Fibroblast of mammary gland (primary cell): ENCODE measurements around the gene WNT6.

Experiments
- DNase-seq: peaks from one replicate; pipeline ENCODE4 v3.0.0-alpha.2; 2010; ENCODE audit warnings: low read depth
- H3K4me3 ChIP-seq: 2 replicates; pipeline ENCODE4 v1.5.1; 2011; ENCODE audit warnings: low read depth, mild to moderate bottlenecking, low read length, moderate library complexity; ENCODE audit not compliant: control insufficient read depth
- TF ChIP-seq, protein P1 (sequence below): conservative IDR thresholded peaks from 2 replicates; pipeline ENCODE4 v1.5.1; 2011; ENCODE audit warnings: low read depth, low read length, inconsistent platforms; ENCODE audit not compliant: control insufficient read depth, insufficient read depth

The WNT6 gene

DNA sequence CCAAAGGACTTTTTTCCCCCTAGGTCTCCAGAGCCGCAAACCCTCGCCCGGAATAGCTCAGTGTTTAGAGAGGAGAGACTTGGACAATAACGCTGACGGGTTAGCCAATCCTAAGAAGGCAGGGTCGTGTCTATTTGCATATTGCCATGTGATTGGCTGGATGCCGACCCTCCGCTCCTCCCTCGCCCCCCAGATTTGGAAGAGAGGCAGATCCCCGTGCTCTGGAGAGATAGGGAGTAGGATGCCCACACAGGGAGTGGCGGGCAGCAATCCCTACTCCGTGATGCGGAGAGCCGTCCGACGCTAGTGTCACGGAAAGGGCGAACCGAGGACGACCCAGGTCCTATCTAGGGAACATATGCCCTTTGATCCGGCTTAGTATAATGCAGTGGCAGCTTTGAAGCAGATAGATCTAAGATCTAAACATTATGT, 1.4 kb downstream of the WNT6 start:
- H3K4me3 ChIP-seq: no peak overlapping the region
- TF ChIP-seq, protein P1, sequence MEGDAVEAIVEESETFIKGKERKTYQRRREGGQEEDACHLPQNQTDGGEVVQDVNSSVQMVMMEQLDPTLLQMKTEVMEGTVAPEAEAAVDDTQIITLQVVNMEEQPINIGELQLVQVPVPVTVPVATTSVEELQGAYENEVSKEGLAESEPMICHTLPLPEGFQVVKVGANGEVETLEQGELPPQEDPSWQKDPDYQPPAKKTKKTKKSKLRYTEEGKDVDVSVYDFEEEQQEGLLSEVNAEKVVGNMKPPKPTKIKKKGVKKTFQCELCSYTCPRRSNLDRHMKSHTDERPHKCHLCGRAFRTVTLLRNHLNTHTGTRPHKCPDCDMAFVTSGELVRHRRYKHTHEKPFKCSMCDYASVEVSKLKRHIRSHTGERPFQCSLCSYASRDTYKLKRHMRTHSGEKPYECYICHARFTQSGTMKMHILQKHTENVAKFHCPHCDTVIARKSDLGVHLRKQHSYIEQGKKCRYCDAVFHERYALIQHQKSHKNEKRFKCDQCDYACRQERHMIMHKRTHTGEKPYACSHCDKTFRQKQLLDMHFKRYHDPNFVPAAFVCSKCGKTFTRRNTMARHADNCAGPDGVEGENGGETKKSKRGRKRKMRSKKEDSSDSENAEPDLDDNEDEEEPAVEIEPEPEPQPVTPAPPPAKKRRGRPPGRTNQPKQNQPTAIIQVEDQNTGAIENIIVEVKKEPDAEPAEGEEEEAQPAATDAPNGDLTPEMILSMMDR: no peak
- peak; percentile 34 for DNase-seq

DNA sequence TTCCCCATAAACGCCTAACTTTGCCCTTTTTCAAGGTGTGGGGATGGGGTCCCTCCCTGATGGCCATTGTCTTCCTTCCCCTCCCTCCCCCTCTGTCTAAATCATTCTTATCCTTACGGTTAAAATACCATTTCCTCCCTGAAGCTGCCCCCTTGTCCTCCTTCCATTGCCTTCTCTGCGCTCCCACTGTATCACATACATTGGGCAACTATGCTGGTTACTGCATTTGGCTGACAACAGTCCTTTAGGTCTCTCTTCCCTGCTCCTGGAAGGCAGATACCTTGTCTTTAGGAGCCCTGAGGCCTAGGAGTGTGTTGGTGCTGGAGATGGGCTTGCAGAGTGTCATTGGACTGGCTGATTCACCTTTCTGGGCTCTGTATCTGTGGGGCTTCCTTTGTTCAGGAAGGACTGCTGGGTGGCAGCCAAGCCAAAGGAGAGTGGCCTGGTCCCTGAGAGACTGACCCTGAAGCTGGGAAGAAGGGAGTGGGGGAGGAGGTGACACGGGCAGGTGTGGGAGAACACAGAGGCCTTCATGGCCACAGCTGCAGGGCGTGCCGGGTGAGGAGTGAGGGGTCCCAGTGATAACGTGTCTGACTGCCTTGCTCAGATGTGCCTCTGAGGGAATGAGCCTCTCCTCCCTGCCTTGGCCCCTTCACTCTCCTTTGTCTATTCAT, 2.2 kb downstream of the WNT6 start:
- TF ChIP-seq, protein P1: no peak
- no peak for DNase-seq
- H3K4me3 ChIP-seq: no peak overlapping the region

DNA sequence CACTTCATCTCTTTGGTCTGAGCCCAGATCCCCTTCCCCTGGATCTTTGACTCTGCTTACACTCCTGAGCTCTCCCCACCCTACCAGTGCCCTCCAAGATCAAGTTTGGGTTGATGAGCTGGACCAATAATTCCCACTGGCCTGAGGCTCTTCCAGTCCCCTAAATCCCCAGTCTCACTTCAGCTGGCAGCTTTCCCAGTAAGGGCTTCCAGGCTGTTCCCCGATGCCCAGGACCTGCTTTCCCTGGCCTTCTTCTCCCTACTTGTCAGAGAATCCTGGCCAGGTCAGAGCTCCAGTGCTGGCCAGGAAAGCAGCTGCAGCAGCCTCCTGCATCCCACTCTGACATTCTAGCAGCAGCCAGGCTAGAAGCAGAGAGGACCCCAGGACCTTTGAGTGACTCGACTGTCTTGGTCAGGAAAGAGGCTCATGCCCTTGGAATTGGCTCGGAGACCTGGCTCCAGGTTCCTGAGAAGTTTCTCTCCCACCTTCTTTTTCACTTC, 3.5 kb downstream of the WNT6 start:
- no peak for DNase-seq
- TF ChIP-seq, protein P1: no peak

DNA sequence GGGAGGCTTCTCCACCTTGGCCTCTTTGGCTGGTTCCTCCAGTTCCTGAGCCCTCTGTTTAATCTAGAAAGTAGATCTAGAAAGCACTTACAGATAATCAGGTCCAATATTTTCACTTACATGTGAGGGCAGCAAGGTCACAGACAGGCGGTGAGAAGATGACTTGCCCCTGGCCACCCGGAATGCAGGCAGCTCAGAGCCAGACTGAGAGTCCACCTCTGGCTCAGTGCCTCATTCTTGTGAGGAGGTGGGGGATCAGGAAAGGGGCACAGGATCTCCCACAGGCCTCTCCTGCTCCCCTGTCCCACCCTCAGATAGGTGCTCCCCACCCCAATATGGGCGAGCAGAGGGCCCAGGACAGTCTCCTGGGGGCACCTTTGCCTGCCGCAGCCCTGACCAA, 5.8 kb downstream of the WNT6 start:
- no peak overlapping the region for H3K4me3 ChIP-seq
- DNase-seq: no peak
- TF ChIP-seq, protein P1: no peak

More for the DNA sequence above, 3.5 kb downstream of the WNT6 start:
- no peak overlapping the region for H3K4me3 ChIP-seq

DNA sequence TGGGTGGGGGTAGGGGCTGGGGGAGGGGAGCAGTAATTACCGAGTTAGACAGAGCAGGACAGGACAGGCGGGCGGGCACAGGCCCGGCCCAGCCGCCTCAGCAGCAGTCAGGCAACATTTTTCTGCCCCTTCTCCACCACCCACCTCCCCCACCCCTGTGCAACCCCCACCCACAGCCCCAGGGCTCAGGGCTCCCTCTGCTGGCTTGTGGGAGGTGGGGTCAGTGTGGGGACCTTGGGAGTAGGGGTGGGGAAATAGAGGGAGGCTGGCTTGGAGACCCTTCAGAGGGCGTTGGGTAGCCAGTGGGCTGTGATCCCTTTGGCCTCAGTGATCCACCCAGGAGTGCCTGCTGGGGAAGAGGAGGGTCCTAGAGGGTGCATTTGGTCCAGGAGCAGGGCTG, 6.4 kb downstream of the WNT6 start:
- TF ChIP-seq, protein P1: no peak
- no peak overlapping the region for H3K4me3 ChIP-seq
- DNase-seq: no peak

DNA sequence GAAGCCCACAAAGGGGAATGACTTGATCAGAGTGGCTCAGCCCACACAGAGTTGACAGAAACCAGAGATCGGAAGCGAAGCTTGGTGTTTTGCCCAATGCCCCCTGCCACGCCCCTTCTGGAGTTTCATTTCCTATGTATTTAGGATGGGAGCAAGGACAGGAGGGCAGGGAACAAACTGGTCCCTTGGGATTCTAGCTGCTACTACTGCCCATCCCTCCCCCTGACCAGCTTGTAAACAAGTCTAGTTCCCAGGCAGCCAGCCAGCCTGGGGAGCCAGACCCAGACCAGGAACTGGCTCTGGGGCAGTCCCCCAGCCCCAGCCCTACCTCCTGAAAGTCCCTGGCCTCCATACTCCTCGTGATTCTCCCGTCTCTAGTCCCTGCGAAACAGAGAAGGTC, 8.3 kb downstream of the WNT6 start:
- no peak overlapping the region for H3K4me3 ChIP-seq
- no peak for DNase-seq

More for the DNA sequence above, 8.3 kb downstream of the WNT6 start:
- TF ChIP-seq, protein P1: no peak
